PC-9 (cell line): Measurements from ENCODE around the gene MLST8.

ENCODE experiments used
- CTCF ChIP-seq: fragments of 200-600 bp; sonication (generic); conservative IDR thresholded peaks from 2 replicates; pipeline ENCODE4 v1.6.1; 2017; ENCODE audit warnings: mixed run types, antibody characterized with exemption, mild to moderate bottlenecking, moderate library complexity
- EZH2 ChIP-seq: fragments of 200-600 bp; sonication (generic); IDR thresholded peaks from 2 replicates; pipeline ENCODE4 v1.8.0; 2017; ENCODE audit warnings: antibody characterized with exemption, low read depth

DNA sequence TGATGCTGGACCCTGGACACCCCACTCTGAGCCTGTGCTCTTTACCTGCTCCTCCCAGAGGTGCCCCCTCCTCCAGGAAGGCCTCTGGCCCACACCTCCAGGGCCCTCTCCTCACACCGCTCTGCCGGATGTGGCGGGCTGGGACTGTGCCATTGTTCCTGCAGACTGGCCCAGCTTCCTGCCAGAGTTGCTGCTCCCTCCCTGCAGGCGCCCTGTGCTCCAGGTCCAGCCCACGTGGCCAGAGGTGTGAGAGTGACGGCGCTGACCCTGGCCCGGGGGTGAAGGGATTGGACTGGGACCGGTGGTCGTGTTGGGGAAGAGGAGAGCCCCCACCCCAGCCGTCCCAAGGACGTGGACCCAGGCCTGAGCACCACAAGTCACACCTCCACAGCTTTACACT is 23.8 kb downstream of the MLST8 start:
- TF ChIP-seq CTCF (no peak), EZH2 (no peak)
